SK-N-SH (cell line): Measurements from ENCODE around the gene SMURF1. TPM values are rescaled to one million over a fixed set of nuclear protein-coding genes. Genes with fewer than 3 reads are reported as not detected.
A peak's percentile ranks its signal among the peaks of the same experiment; 100 is the strongest.

Experiments used
- CTCF ChIA-PET: fragments of 300-600, 350-600 bp; formaldehyde crosslinking; extraction: SDS; loops from one replicate; lab custom pipeline; 2021; lab: Yijun Ruan, JAX
- POLR2A ChIA-PET: fragments of 350-600 bp; sonication (Branson Sonifier 250); formaldehyde crosslinking; extraction: SDS; loops from one replicate; lab custom pipeline; 2020; ENCODE audit warnings: antibody characterized with exemption, inconsistent platforms; lab: Yijun Ruan, JAX
- DNase-seq: peaks from one replicate; pipeline ENCODE4 v3.0.0; 2012
- H2AFZ ChIP-seq: fragments of 200-600 bp; sonication (generic); 2 replicates; pipeline ENCODE4 v1.8.1; 2016; ENCODE audit warnings: antibody characterized with exemption, mild to moderate bottlenecking, low read depth
- H3F3A ChIP-seq: fragments of 200-600 bp; sonication (generic); replicated peaks from 2 replicates; pipeline ENCODE3; 2016; ENCODE audit warnings: antibody characterized with exemption, mild to moderate bottlenecking; ENCODE audit not compliant: insufficient read depth
- H3K27ac ChIP-seq, 2 experiments: fragments of 200-500 bp in 1 of 2; fragments of 200-600 bp in 1 of 2; sonication (Bioruptor generic) in 1 of 2; sonication (generic), shearing (Covaris generic) in 1 of 2; 2 replicates each; pipeline versions ENCODE4 v1.5.1 to v1.6.1; 2014 to 2016; ENCODE audit warnings: low read depth in 2 of 2, inconsistent platforms in 1 of 2, low read length in 1 of 2, mild to moderate bottlenecking in 1 of 2, mixed read lengths in 1 of 2
- H3K27me3 ChIP-seq: fragments of 200-600 bp; sonication (generic), shearing (Covaris generic); 2 replicates; pipeline ENCODE4 v1.6.1; 2016; ENCODE audit warnings: mixed run types; ENCODE audit not compliant: insufficient read depth
- H3K36me3 ChIP-seq, 2 experiments: fragments of 200-500 bp in 1 of 2; fragments of 200-600 bp in 1 of 2; sonication (Bioruptor generic) in 1 of 2; sonication (generic) in 1 of 2; replicated peaks in 1 of 2; 2 replicates each; pipeline versions ENCODE3 to v1.5.1; 2014 to 2016; ENCODE audit warnings: low read length in 1 of 2, mild to moderate bottlenecking in 1 of 2; ENCODE audit not compliant: insufficient read depth in 2 of 2, control insufficient read depth in 1 of 2
- H3K4me1 ChIP-seq, 2 experiments: fragments of 200-500 bp in 1 of 2; fragments of 200-600 bp in 1 of 2; sonication (Bioruptor generic) in 1 of 2; sonication (generic), shearing (Covaris generic) in 1 of 2; 2 replicates each; pipeline versions ENCODE4 v1.5.1 to v1.6.1; 2014 to 2016; ENCODE audit warnings: low read depth in 1 of 2, low read length in 1 of 2, mixed run types in 1 of 2; ENCODE audit not compliant: insufficient read depth in 2 of 2, control insufficient read depth in 1 of 2
- H3K4me2 ChIP-seq: fragments of 200-600 bp; sonication (generic), shearing (Covaris generic); 2 replicates; pipeline ENCODE4 v1.6.1; 2017; ENCODE audit warnings: mixed run types
- H3K4me3 ChIP-seq, 2 experiments: fragments of 200-500 bp in 1 of 2; fragments of 200-600 bp in 1 of 2; sonication (Bioruptor generic) in 1 of 2; sonication (generic), shearing (Covaris generic) in 1 of 2; 2 replicates each; pipeline versions ENCODE4 v1.5.1 to v1.8.1; 2014 to 2016; ENCODE audit warnings: low read depth in 2 of 2, inconsistent platforms in 1 of 2, low read length in 1 of 2, mild to moderate bottlenecking in 1 of 2, mixed read lengths in 1 of 2, moderate library complexity in 1 of 2
- H3K79me2 ChIP-seq: fragments of 200-600 bp; sonication (generic); 2 replicates; pipeline ENCODE4 v1.8.1; 2017; ENCODE audit warnings: mild to moderate bottlenecking; ENCODE audit not compliant: insufficient read depth
- H3K9ac ChIP-seq: fragments of 200-600 bp; sonication (generic); 2 replicates; pipeline ENCODE4 v1.6.1; 2017; ENCODE audit warnings: mixed run types
- H3K9me2 ChIP-seq: fragments of 200-600 bp; sonication (generic); 2 replicates; pipeline ENCODE4 v1.6.1; 2017; ENCODE audit warnings: mixed run types
- H3K9me3 ChIP-seq: fragments of 200-600 bp; sonication (generic); 2 replicates; pipeline ENCODE4 v1.6.1; 2017; ENCODE audit warnings: mixed run types, mild to moderate bottlenecking, moderate library complexity
- H4K20me1 ChIP-seq: fragments of 200-600 bp; sonication (generic); 2 replicates; pipeline ENCODE4 v1.6.1; 2017; ENCODE audit warnings: mild to moderate bottlenecking, mixed run types; ENCODE audit not compliant: insufficient read depth
- CHD2 ChIP-seq: fragments of 150-350 bp; IDR thresholded peaks from 2 replicates; pipeline ENCODE4 v1.6.1; 2018; ENCODE audit warnings: low read length; ENCODE audit not compliant: partially characterized antibody
- EP300 ChIP-seq, 2 experiments: IDR thresholded peaks; 2 replicates each; pipeline versions ENCODE4 v1.4.0 to v1.6.1; 2012; ENCODE audit warnings: borderline replicate concordance in 1 of 2, low read depth in 1 of 2, low read length in 1 of 2
- GABPA ChIP-seq: IDR thresholded peaks from 2 replicates; pipeline ENCODE4 v1.4.0; 2012; ENCODE audit warnings: low read depth, mild to moderate bottlenecking
- GATA2 ChIP-seq: sonication (generic); formaldehyde crosslinking; IDR thresholded peaks from 2 replicates; pipeline ENCODE4 v1.5.0; 2020; ENCODE audit warnings: mild to moderate bottlenecking, missing genetic modification reagents
- JUND ChIP-seq: IDR thresholded peaks from 2 replicates; pipeline ENCODE4 v1.4.0; 2012
- MEF2A ChIP-seq: IDR thresholded peaks from 2 replicates; pipeline ENCODE4 v1.4.0; 2012; ENCODE audit warnings: low read depth, borderline replicate concordance
- NRF1 ChIP-seq: IDR thresholded peaks from 2 replicates; pipeline ENCODE4 v1.6.1; 2012; ENCODE audit warnings: low read depth, mild to moderate bottlenecking, low read length
- POLR2AphosphoS5 ChIP-seq: IDR thresholded peaks from 2 replicates; pipeline ENCODE4 v1.6.1; 2012; ENCODE audit warnings: low read depth, low read length
- RAD21 ChIP-seq: IDR thresholded peaks from 2 replicates; pipeline ENCODE4 v1.6.1; 2012; ENCODE audit warnings: mild to moderate bottlenecking, low read length
- RFX5 ChIP-seq: IDR thresholded peaks from 2 replicates; pipeline ENCODE4 v1.6.1; 2012; ENCODE audit warnings: mild to moderate bottlenecking, improper control_type of control experiment, low read length
- TAF1 ChIP-seq: IDR thresholded peaks from 2 replicates; pipeline ENCODE4 v1.6.1; 2012; ENCODE audit warnings: low read depth, mild to moderate bottlenecking, low read length, moderate library complexity, borderline replicate concordance
- TEAD4 ChIP-seq: IDR thresholded peaks from 2 replicates; pipeline ENCODE4 v1.4.0; 2012; ENCODE audit warnings: mild to moderate bottlenecking, borderline replicate concordance; ENCODE audit not compliant: insufficient read depth
- YY1 ChIP-seq: IDR thresholded peaks from 2 replicates; pipeline ENCODE4 v1.4.0; 2012; ENCODE audit warnings: low read depth, mild to moderate bottlenecking
- WGBS: methylation state at CpG from one replicate; pipeline ENCODE4 v1.1.6; 2017; ENCODE audit warnings: low lambda C conversion rate; 5-methylcytosine and 5-hydroxymethylcytosine counted together
- polyA plus RNA-seq, 3 experiments: library from polyadenylated mRNA; depleted of rRNA; stranded (reverse); fragments of >200 nt; gene quantifications; 2 replicates each; pipeline ENCODE4 v1.2.3, GENCODE V29; 2012
- TF ChIP-seq, protein P1 (sequence below): fragments of 150-350 bp; IDR thresholded peaks from 2 replicates; pipeline ENCODE4 v1.6.1; 2017; ENCODE audit warnings: antibody characterized with exemption, low read length, low read depth, borderline replicate concordance
- TF ChIP-seq, protein P2 (sequence below): IDR thresholded peaks from 2 replicates; pipeline ENCODE4 v1.4.0; 2012; ENCODE audit warnings: low read depth, borderline replicate concordance
- TF ChIP-seq, protein P3 (sequence below): fragments of 200-600 bp; sonication (generic); IDR thresholded peaks from 2 replicates; pipeline ENCODE4 v1.6.1; 2017; ENCODE audit warnings: antibody characterized with exemption, mild to moderate bottlenecking, moderate library complexity
- TF ChIP-seq, protein P4 (sequence below): IDR thresholded peaks from 2 replicates; pipeline ENCODE4; 2012

Gene SMURF1
- polyA plus RNA-seq, 1 of the 3 experiments (the other 2 are of a cell fraction) = 12.9 TPM

DNA sequence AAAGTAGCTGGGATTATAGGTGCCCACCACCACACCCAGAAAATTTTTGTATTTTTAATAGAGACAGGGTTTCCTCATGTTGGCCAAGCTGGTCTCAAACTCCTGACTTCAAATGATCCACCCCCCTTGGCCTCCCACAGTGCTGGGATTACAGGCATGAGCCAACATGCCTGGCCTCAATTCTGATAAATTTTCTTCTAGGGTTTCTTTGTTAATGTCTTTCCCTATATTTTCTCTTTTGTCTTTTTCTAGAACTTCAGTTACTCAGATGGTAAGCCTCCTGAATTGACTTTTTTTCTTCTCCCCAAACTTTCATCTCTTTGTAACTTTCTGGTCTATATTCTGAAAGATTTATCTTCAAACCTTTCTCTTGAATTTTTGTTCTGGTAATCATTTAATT, 12.7 kb upstream of the SMURF1 start:
- Histone ChIP-seq H3F3A (no peaks in the 10 kb centered on the region), H3K9me3 (no peaks in the 10 kb centered on the region), H3K9me2 (no peaks in the 10 kb centered on the region), H3K36me3 (no peaks in the 10 kb centered on the region), H3K27me3 (no peaks in the 10 kb centered on the region), H3K79me2 (no peaks in the 10 kb centered on the region), H3K4me3 (no peak overlapping the region), H3K27ac (no peak overlapping the region), H4K20me1 (no peaks in the 10 kb centered on the region), H3K9ac (no peak overlapping the region), H2AFZ (no peak overlapping the region), H3K4me2 (no peak overlapping the region), H3K4me1 (no peaks in the 10 kb centered on the region)
- DNase-seq = no peak
- CTCF ChIA-PET = no interaction called here
- POLR2A ChIA-PET = no interaction called here
- TF ChIP-seq, protein P1, sequence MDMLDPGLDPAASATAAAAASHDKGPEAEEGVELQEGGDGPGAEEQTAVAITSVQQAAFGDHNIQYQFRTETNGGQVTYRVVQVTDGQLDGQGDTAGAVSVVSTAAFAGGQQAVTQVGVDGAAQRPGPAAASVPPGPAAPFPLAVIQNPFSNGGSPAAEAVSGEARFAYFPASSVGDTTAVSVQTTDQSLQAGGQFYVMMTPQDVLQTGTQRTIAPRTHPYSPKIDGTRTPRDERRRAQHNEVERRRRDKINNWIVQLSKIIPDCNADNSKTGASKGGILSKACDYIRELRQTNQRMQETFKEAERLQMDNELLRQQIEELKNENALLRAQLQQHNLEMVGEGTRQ = no peak
- no peak for TF ChIP-seq JUND
- TF ChIP-seq, protein P2, sequence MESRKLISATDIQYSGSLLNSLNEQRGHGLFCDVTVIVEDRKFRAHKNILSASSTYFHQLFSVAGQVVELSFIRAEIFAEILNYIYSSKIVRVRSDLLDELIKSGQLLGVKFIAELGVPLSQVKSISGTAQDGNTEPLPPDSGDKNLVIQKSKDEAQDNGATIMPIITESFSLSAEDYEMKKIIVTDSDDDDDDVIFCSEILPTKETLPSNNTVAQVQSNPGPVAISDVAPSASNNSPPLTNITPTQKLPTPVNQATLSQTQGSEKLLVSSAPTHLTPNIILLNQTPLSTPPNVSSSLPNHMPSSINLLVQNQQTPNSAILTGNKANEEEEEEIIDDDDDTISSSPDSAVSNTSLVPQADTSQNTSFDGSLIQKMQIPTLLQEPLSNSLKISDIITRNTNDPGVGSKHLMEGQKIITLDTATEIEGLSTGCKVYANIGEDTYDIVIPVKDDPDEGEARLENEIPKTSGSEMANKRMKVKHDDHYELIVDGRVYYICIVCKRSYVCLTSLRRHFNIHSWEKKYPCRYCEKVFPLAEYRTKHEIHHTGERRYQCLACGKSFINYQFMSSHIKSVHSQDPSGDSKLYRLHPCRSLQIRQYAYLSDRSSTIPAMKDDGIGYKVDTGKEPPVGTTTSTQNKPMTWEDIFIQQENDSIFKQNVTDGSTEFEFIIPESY = no peak
- no peak for TF ChIP-seq EP300 (IDR thresholded peaks at IDR 0.05; ENCODE audit: borderline replicate concordance in 1 of 2, low read depth in 1 of 2, low read length in 1 of 2)
- no peak for TF ChIP-seq MEF2A
- no peak for TF ChIP-seq RFX5
- TF ChIP-seq YY1 = no peak
- TF ChIP-seq, protein P3, sequence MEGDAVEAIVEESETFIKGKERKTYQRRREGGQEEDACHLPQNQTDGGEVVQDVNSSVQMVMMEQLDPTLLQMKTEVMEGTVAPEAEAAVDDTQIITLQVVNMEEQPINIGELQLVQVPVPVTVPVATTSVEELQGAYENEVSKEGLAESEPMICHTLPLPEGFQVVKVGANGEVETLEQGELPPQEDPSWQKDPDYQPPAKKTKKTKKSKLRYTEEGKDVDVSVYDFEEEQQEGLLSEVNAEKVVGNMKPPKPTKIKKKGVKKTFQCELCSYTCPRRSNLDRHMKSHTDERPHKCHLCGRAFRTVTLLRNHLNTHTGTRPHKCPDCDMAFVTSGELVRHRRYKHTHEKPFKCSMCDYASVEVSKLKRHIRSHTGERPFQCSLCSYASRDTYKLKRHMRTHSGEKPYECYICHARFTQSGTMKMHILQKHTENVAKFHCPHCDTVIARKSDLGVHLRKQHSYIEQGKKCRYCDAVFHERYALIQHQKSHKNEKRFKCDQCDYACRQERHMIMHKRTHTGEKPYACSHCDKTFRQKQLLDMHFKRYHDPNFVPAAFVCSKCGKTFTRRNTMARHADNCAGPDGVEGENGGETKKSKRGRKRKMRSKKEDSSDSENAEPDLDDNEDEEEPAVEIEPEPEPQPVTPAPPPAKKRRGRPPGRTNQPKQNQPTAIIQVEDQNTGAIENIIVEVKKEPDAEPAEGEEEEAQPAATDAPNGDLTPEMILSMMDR = no peak
- TF ChIP-seq, protein P4, sequence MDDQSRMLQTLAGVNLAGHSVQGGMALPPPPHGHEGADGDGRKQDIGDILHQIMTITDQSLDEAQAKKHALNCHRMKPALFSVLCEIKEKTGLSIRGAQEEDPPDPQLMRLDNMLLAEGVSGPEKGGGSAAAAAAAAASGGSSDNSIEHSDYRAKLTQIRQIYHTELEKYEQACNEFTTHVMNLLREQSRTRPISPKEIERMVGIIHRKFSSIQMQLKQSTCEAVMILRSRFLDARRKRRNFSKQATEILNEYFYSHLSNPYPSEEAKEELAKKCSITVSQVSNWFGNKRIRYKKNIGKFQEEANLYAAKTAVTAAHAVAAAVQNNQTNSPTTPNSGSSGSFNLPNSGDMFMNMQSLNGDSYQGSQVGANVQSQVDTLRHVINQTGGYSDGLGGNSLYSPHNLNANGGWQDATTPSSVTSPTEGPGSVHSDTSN = no peak
- no peak for TF ChIP-seq TEAD4

DNA sequence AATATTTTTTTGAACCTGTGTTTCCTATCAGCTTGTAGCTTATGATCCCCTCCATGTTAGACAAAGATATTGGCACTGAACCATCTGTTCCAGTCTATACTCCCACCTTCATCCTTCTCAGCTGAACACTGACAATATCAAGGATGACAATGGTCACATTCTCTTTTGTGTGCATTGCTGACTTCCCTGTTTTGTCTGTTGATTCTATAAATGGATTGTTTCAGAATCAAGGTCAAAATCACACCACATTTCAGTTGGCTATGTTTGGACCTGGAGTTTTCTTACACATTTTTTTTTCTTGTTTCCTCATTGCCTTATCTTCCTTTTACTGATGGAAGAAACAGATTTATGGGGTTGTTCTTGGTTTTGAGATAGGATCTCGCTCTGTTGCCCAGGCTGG, 11.3 kb upstream of the SMURF1 start:
- Histone ChIP-seq H3K27me3 (no peaks in the 10 kb centered on the region), H3K36me3 (no peaks in the 10 kb centered on the region), H3K27ac (no peak overlapping the region), H2AFZ (peak overlapping the region; percentile 42; the same call in 1 of the 2 replicates), H3K79me2 (no peaks in the 10 kb centered on the region), H3K4me2 (no peak overlapping the region), H3K9me3 (no peaks in the 10 kb centered on the region), H3K9ac (no peak overlapping the region), H3K9me2 (no peaks in the 10 kb centered on the region), H3K4me3 (no peak overlapping the region), H4K20me1 (no peaks in the 10 kb centered on the region), H3K4me1 (no peaks in the 10 kb centered on the region), H3F3A (no peaks in the 10 kb centered on the region)
- no peak for DNase-seq
- POLR2A ChIA-PET = no interaction called here
- TF ChIP-seq CHD2 (no peak), NRF1 (no peak), TAF1 (no peak), POLR2AphosphoS5 (no peak), RAD21 (no peak), GATA2 (CRISPR knock-in tag) (no peak), GABPA (no peak)
- CTCF ChIA-PET = interaction anchor here (1.5 kb wide), 1 partner anchor 11 kb away, joined by 5 read pairs; the partner anchor contains the start of gene SMURF1
- 47% methylated on average over 1 of the region's 1 CpG for WGBS
